Measurements from ENCODE around the gene CUX1. TPM values are rescaled to one million over a fixed set of nuclear protein-coding genes. Genes with fewer than 3 reads are reported as not detected.
"Not testable (repeated sequence)": the region's sequence is repeated elsewhere in the genome, so short reads cannot be mapped to it uniquely, and the experiment has no call there.

The CUX1 gene
- total RNA-seq, 1 donor from 2014 or later, result 33.3 TPM

GRCh38 chr7:101798173-101798572 lies 19.3 kb upstream of the CUX1 start:
- intact Hi-C loops (cut with micrococcal nuclease), result not testable (repeated sequence)

DNA sequence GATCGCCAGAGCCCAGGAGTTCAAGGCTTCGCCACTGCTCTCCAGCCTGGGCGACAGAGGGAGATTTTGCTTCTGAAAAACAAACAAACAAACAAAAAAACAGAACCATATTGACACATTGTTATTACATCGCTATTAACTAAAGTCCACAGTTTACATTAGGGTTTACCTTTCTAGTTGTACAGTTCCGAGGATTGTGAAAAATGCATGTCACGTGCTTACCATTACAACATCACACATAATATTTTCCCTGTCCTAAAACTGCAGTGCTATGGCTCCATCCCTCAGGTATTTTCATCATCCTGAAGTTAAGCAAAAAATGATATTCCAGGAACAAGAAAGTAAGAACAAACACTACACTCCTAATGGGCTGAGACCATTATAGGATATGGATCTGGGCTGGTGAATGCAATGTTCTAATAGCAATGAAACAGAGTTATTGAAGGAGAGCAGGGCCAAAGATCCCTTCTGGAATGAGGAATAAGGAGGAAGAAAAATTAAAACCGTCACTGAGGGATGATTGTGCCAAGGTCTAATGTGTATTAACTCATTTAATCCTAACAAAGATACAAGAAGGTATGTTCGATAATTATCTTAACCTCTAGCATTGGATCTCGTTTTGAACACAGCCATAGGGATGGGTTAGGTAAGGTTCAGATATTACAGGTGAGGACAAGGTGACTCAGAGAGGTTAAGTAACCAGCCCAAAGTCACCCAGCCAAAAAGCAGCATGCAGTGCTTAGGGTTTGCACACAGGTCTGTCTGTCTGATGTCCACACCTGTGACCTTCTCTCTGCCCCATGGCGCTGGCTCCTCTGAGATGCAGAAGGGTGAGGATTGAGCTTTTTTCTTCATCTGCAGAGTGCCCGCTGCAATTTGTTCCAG lies 14.0 kb upstream of the CUX1 start:
- intact Hi-C loops (cut with micrococcal nuclease), result no loop called here

- intact Hi-C loops (cut with micrococcal nuclease), result no loop called here
These were observed 13.1 kb upstream of the CUX1 start for GRCh38 chr7:101804088-101804963.

DNA sequence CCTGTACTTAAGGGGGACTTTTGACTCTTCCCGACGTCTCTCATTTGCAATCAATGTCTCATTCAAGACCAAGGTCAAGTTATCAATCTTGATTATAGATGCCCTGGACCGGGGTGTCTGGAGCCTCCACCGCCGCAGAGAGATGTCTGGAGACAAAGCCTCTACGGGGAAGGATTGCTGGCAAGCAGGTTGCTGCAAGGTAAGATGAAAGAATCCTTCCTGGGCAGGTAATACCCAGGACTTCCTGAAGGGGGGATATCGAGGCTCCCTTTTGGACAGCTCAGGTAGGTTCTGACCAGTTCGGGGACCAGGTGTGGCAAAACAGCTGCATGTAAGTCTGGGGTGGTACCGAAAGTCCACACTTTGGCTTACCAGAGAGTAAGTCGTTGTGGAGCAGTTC lies 12.5 kb upstream of the CUX1 start:
- intact Hi-C loops (cut with micrococcal nuclease), result no loop called here

DNA sequence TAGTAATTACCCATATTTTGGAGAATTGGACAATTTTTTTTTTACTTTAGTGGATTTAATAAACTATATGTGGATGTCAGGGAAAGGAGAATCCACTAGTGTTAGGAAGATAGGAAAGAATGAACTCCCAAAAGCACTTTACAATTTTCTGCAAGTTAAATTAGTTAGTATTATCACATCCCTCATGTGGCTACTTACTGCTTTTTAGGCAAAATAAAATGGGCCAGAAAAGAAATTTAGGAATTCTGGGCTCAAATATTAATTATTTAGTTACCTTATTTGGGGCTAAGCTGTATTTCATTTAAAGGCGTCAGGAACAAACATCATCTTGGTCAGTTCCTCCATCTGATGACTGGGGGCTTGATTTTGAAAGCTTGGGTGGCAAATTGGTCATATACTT lies 4.8 kb upstream of the CUX1 start:
- intact Hi-C loops (cut with micrococcal nuclease), result loop anchor here (10.0 kb wide), 1 partner anchor 422 kb away; no protein-coding TSS in a partner anchor

DNA sequence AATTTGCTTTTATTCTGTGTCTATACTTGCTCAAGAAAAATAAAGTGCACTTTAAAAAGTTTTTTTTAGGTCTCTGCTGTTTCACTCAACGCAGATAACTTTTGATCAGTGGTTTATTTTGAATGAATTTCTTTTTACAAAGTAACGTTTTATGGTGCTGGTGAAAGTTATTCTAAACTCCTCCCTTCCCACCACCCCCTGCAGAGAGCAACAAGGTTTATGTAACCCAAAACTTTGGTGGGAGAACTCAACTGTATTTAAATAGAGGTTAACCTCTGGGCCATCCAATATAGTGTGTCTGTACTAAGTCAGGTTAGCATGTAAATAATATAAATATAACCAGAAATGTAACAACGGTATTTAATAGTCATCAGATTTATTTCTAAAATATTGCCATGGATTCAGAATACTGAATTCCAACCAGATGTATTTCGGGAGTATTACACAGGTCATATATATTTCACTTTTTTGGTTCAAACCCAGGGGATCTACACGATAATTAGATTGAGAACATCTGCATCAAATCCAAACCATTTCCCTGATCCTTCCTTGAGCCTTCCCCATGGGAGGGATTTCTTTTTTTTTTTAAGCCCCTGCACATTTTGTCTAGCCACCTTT lies 3.9 kb upstream of the CUX1 start:
- intact Hi-C loops (cut with micrococcal nuclease), result loop anchor here (2.0 to 10.0 kb wide), 3 partner anchors 43 to 421 kb away; no protein-coding TSS in a partner anchor

DNA sequence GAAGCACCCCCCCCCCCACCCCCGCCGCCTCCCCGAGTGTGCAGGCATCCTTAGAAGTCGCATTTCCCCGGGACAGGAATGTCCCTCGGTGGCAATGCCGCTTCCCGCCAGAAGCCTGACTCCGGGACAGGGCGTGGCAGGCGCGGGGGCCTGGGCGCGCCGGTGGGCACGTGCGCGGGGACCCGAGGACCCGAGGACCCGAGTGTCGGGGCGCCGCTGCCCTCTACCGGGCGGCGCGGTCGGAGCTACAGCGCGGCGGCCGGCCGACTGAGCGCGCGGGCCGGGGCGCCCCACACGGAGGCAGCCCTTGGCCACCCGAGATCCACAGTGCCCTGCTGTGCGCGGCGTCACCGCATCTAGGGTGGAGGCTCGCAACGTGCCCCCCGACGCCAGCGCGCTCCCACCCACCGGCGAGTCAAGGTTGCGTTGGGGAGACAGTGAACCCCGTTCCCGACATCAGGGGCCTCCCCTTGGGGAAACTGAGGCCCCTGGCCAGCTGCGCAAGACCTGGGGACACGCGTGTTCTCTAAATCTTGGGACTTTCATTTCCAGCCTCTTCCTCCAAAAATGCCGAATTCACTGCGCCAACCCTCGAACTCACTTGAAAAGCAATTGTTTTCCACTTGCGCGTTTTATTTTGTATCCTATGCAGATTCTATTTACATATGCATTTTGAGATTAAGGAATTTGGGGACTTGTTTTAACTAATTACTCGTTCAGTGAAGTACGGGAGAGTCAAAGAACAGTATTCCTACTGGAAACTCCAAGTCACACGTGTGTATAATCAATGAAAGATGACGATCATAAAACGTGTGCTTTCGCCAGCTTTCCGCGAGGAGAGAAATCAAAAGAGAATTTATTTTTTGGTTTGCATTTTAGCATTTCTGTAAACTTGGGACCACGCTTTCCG lies 3.1 kb upstream of the CUX1 start:
- intact Hi-C loops (cut with micrococcal nuclease), result loop anchor here (2.0 to 10.0 kb wide), 3 partner anchors 42 to 420 kb away; no protein-coding TSS in a partner anchor

DNA sequence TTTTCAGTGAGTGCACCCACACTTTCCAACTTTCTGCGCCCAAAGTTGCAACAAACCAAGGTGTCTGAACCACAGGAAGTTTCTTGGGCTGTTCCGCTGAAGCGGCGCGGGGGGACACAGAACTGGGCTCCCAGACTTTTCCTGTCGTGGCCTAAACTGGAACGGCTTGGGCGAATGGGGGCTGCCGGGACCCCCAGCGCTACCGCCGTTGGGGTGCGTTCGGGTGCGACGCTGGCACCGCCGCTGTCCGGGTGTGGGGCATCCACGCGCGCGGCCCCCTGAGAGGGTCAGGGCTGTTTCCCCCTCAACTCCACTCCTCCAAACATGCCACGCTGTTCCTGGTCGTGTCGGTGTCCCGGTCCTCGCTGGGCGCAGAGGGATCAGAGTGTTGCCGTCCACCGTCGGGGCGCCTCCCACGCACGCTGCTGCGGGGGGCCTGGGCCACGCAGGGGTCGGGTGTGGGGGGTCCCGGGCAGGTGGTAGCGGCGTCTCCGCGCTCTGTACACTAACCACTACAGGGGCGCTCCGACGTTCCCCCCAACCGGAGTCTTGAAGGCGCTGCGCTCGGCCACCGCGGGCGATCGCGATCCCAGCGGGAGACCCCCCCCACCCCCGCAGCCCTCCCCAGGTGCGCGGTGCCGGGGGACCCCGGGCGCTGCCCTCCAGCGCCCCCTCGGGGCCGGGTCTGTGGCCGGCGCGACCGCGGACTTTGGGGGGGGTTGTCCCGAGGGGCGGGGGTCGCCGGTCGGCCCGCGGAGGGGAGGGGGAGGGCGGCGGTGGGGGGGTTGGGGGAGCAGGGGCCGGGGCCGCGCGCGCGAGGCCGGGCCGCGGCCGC lies 2.2 kb upstream of the CUX1 start:
- intact Hi-C loops (cut with micrococcal nuclease), result loop anchor here (1.0 to 10.0 kb wide), 5 partner anchors 42 to 420 kb away; no protein-coding TSS in a partner anchor

DNA sequence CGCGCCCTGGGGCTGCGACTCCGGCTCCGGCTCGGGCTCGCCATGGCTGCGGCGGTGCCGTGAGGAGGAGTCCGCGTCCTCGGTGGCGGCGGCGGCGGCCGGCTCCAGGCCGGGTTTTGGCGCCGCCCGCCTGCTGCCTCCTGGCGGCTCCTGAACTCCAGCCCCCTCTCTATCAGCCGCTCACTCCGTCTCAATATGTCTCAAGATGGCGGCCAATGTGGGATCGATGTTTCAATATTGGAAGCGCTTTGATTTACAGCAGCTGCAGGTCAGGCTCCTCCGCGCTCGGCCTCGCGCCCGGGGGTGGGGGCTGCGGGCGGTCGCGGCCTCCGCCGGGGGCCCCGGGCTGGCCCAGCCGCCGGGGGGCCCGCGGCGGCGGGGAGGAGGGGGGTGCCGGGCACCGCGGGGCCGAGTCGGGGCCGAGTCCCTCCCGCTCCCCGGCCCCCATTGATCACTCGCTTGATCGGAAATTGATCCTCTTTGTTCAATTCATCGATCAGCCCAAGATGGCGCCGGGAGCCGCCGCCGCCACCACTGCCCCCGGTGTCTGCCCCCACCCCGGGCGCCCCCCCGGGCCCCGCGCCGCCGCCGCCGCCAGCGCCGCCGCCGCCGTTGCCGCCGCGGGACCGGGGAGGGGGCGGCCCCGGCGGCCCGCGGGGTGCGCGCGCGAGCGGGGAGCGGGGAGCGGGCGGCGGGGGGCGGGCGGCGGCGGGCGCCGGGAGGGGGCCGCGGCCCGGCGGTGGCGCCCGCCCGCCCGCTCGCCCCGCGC lies 1.4 kb upstream of the CUX1 start:
- intact Hi-C loops (cut with micrococcal nuclease), result loop anchor here (1.0 to 10.0 kb wide), 5 partner anchors 41 to 419 kb away; no protein-coding TSS in a partner anchor

- intact Hi-C loops (cut with micrococcal nuclease), result loop anchor here (10.0 kb wide), 1 partner anchor 418 kb away; no protein-coding TSS in a partner anchor
These were observed 593 bp upstream of the CUX1 start for GRCh38 chr7:101816595-101817470.

DNA sequence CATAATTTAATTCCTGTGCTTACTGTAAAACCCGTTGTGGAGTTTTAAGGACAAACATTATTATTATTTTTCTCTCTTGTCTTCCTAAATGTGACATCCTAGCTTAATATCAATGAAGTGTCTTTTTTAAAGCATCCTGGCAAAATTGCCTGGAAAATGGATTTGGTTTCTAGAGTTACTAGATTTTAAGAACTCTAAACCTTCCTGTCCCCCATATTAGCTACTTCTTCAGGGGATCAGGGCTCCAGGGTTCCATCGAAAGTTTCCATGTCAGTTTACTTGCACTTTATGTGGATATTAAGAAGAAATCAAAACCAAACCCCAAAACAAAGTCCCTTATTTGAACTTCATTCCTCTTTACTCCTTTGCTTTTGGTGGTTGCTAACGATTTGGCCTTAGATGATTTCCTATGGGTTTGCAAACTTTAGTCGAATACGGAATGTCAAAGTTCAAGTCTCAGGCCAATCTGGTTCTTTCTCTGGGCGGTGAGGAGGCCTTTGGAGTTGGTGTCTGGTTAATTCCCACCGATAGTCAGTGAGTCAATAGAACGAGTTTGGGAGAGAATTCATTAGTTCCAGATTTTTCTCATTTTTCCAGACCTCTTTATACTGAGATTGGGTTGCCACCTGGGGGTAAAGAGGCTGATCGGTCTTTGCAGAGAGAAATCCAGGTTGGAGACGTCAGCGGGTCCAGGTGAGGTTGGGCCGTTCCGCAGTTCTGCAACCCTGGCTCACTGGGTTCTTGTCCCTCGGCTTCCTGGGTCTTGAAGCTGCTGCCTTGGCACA lies 1.1 kb downstream of the CUX1 start:
- intact Hi-C loops (cut with micrococcal nuclease), result loop anchor here (10.0 kb wide), 1 partner anchor 416 kb away; no protein-coding TSS in a partner anchor

DNA sequence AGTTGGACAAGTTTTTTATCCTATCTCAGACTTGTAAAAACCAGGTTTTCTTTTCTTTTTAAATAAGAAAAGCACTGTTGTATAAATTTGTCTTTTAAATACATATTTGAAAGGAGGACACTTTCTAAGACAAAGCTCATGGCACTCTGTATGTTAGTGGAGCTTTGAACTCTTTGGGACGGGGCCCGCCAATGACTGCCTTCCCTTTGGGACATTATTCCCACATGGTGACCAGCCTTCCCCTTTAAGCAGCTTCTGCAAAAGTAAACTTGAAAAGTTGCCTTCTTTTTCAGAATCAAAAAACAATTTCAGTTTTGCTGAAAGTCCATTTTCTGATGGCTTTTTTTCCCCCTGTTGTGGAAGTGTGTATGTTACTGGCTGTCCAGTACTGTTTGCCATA lies 1.8 kb downstream of the CUX1 start:
- intact Hi-C loops (cut with micrococcal nuclease), result loop anchor here (10.0 kb wide), 1 partner anchor 416 kb away; no protein-coding TSS in a partner anchor

DNA sequence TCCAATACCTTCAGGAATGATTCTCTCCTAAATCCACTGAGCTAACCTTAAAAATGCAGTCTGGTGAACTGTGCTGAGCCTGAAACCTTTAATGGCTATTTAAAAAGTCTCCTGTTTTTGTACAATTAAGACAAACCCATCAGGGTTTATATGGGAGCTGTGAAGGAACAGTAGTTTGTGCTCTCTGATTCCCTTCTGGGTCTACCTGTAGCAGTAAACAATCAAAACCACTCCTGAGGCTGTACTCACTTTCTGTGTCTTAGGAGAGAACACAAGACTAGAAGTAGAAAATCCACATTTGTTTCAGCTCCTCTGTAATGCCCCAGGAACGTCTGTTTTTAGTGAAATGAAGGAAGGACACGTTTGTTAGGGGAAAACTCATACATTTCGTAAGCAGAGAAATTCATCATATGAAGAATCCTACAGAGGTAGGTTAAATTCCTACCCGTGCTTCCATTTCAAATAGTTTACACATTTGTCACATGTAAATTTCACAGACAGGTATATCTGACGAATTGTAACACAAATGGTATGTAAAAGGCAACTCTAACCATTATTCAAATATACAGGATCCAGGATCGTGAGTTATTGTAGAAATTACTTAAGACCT lies 2.6 kb downstream of the CUX1 start:
- intact Hi-C loops (cut with micrococcal nuclease), result loop anchor here (10.0 kb wide), 1 partner anchor 415 kb away; no protein-coding TSS in a partner anchor

DNA sequence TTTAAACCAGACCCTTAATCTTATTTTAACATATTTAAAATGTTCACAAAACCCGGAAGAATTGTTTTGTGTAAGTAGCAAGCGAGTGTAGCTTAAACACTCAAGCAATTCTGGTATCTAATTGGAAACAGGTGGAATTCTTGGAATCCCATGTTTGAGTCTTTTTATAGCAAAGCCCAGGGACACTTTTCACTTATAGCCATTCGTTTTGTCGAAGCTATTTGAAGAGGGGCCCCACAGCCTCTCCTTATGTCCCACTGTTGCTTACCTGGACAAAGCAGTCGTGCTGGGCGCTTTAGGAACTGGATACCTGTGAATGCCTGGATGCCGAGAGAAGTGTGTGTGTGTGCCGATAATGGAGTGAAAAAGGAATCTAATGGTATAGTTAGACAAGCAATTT lies 3.3 kb downstream of the CUX1 start:
- intact Hi-C loops (cut with micrococcal nuclease), result no loop called here

DNA sequence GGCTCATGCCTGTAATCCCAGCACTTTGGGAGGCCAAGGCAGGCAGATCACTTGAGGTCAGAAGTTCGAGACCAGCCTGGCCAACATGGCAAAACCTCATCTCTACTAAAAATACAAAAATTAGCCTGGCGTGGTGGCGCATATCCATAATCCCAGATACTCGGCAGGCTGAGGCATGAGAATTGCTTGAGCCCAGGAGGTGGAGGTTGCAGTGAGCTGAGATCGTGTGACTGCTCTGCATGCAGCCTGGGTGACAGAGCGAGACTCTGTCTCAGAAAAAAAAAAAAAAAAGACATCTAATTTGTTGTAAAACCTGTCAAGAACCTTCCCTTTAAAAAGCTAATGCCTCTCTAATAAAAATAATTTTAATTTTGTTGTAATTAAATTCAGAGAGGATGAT lies 5.2 kb downstream of the CUX1 start:
- intact Hi-C loops (cut with micrococcal nuclease), result not testable (repeated sequence)

DNA sequence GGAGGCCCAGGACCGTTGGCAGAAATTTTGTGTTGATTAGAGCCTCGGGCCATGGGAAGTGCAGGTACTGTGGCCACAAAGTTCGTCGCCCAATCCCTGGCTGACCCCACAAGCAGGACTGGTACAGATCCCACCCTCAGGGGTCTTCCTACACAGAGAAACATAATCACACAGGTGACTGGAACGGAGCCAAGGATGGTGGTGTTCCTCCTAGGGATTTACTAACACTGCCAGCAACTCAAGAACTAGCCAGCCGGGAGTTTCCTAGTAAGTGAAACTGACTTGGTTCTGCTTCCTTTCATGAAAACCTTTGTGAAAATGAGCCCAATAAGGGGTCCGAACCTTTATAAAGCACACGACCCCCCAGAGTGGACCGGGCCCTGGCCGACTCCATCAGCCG lies 5.7 kb downstream of the CUX1 start:
- intact Hi-C loops (cut with micrococcal nuclease), result no loop called here

Data from T-helper 2 cell treated with Interferon-gamma antibody and Interleukin-4, amounts not matched to agents 100 ng/mL and 5 ng/mL, for 36 hours (primary cell).